DMS53 treated with DMSO at 0.1 percent for 48 hours (cell line): ENCODE measurements around the gene APOBR.
"Not testable (repeated sequence)": the region's sequence is repeated elsewhere in the genome, so short reads cannot be mapped to it uniquely, and the experiment has no call there.

Source experiments
- DNase-seq: peaks from one replicate; lab custom pipeline; 2025; ENCODE audit not compliant: unreplicated experiment; lab: John Stamatoyannopoulos, UW

APOBR gene

GRCh38 chr16:28497861-28498599 is 3.6 kb downstream of the APOBR start:
- no peak for DNase-seq

GRCh38 chr16:28498666-28499381 is 4.4 kb downstream of the APOBR start:
- DNase-seq = no peak

- no peak for DNase-seq
Measured at GRCh38 chr16:28499854-28500253, 5.4 kb downstream of the APOBR start.

- DNase-seq = not testable (repeated sequence)
Measured at GRCh38 chr16:28500476-28501180, 6.2 kb downstream of the APOBR start.

GRCh38 chr16:28501258-28502232 is 7.1 kb downstream of the APOBR start:
- DNase-seq = no peak

- DNase-seq = no peak
Measured at GRCh38 chr16:28502290-28502689, 7.8 kb downstream of the APOBR start.

GRCh38 chr16:28503470-28504259 is 9.2 kb downstream of the APOBR start:
- DNase-seq = no peak

- peak; percentile 28 for DNase-seq
Measured at GRCh38 chr16:28504707-28505404, 10.4 kb downstream of the APOBR start.

- DNase-seq = no peak
Measured at GRCh38 chr16:28505489-28506137, 11.2 kb downstream of the APOBR start.

GRCh38 chr16:28511031-28511430 is 16.6 kb downstream of the APOBR start:
- no peak for DNase-seq

- no peak for DNase-seq
Measured at GRCh38 chr16:28511801-28512789, 17.7 kb downstream of the APOBR start.

GRCh38 chr16:28513484-28514181 is 19.2 kb downstream of the APOBR start:
- no peak for DNase-seq

- no peak for DNase-seq
Measured at GRCh38 chr16:28514246-28514645, 19.8 kb downstream of the APOBR start.

- no peak for DNase-seq
Measured at GRCh38 chr16:28520672-28521071, 26.2 kb downstream of the APOBR start.

- no peak for DNase-seq
Measured at GRCh38 chr16:28521436-28521835, 27.0 kb downstream of the APOBR start.

GRCh38 chr16:28522792-28523191 is 28.3 kb downstream of the APOBR start:
- no peak for DNase-seq

GRCh38 chr16:28524681-28525171 is 30.3 kb downstream of the APOBR start:
- DNase-seq = no peak
